H9 (cell line): ENCODE results near the gene RNF141. TPM values are rescaled to one million over a fixed set of nuclear protein-coding genes. Genes with fewer than 3 reads are reported as not detected.

ENCODE experiments used
- DNase-seq: peaks from one replicate; pipeline ENCODE4 v3.0.0-alpha.2; 2017
- H2AFZ ChIP-seq: one replicate; pipeline ENCODE4 v1.6.1; 2013; ENCODE audit warnings: mild to moderate bottlenecking, low read length, control low read depth, moderate library complexity
- H2AK5ac ChIP-seq: 2 replicates; pipeline ENCODE4 v1.6.1; 2013; ENCODE audit warnings: low read length, control low read depth, mixed read lengths; ENCODE audit not compliant: insufficient read length
- H2BK120ac ChIP-seq: one replicate; pipeline ENCODE4 v1.6.1; 2013; ENCODE audit warnings: low read depth, mild to moderate bottlenecking, low read length, control low read depth, inconsistent platforms; ENCODE audit not compliant: poor library complexity, severe bottlenecking
- H2BK12ac ChIP-seq: 2 replicates; pipeline ENCODE4 v1.6.1; 2013; ENCODE audit warnings: low read length, control low read depth, mixed read lengths, low read depth; ENCODE audit not compliant: insufficient read length
- H2BK15ac ChIP-seq: 2 replicates; pipeline ENCODE4 v1.6.1; 2013; ENCODE audit warnings: low read depth, low read length, control low read depth
- H2BK20ac ChIP-seq: one replicate; pipeline ENCODE4 v1.6.1; 2013; ENCODE audit warnings: low read depth, mild to moderate bottlenecking, low read length, control low read depth, inconsistent platforms; ENCODE audit not compliant: poor library complexity, severe bottlenecking
- H2BK5ac ChIP-seq: 2 replicates; pipeline ENCODE4 v1.6.1; 2013; ENCODE audit warnings: low read length, control low read depth, mixed read lengths; ENCODE audit not compliant: insufficient read length
- H3K14ac ChIP-seq: 2 replicates; pipeline ENCODE4 v1.6.1; 2013; ENCODE audit warnings: low read length, control low read depth; ENCODE audit not compliant: insufficient read depth
- H3K18ac ChIP-seq: 2 replicates; pipeline ENCODE4 v1.6.1; 2013; ENCODE audit warnings: low read depth, mild to moderate bottlenecking, mixed read lengths, low read length, control low read depth; ENCODE audit not compliant: insufficient read length
- H3K23ac ChIP-seq: 2 replicates; pipeline ENCODE4 v1.6.1; 2013; ENCODE audit warnings: low read length, control low read depth, mixed read lengths, low read depth; ENCODE audit not compliant: insufficient read length
- H3K23me2 ChIP-seq: 2 replicates; pipeline ENCODE4 v1.6.1; 2013; ENCODE audit warnings: low read depth, mild to moderate bottlenecking, mixed read lengths, low read length, control low read depth; ENCODE audit not compliant: insufficient read length, poor library complexity, severe bottlenecking
- H3K27ac ChIP-seq: 2 replicates; pipeline ENCODE4 v1.5.1; 2013; ENCODE audit warnings: low read length, control low read depth, mixed read lengths, low read depth; ENCODE audit not compliant: insufficient read length
- H3K27me3 ChIP-seq: 2 replicates; pipeline ENCODE4 v1.6.1; 2013; ENCODE audit warnings: low read length, control low read depth, inconsistent platforms; ENCODE audit not compliant: insufficient read depth
- H3K4ac ChIP-seq: 2 replicates; pipeline ENCODE4 v1.6.1; 2013; ENCODE audit warnings: low read depth, mild to moderate bottlenecking, control low read depth, inconsistent platforms, low read length, moderate library complexity
- H3K4me1 ChIP-seq: 2 replicates; pipeline ENCODE4 v1.6.1; 2013; ENCODE audit warnings: low read length, control low read depth, inconsistent platforms; ENCODE audit not compliant: insufficient read depth
- H3K4me2 ChIP-seq: 2 replicates; pipeline ENCODE4 v1.6.1; 2013; ENCODE audit warnings: low read length, control low read depth, mixed read lengths; ENCODE audit not compliant: insufficient read length, insufficient read depth
- H3K56ac ChIP-seq: 2 replicates; pipeline ENCODE4 v1.6.1; 2013; ENCODE audit warnings: low read depth, mild to moderate bottlenecking, mixed read lengths, low read length, control low read depth; ENCODE audit not compliant: insufficient read length
- H3K79me1 ChIP-seq: 2 replicates; pipeline ENCODE4 v1.6.1; 2013; ENCODE audit warnings: low read depth, mild to moderate bottlenecking, moderate library complexity, low read length, control low read depth, inconsistent platforms; ENCODE audit not compliant: insufficient read depth, poor library complexity, severe bottlenecking
- H3K79me2 ChIP-seq: 2 replicates; pipeline ENCODE4 v1.6.1; 2013; ENCODE audit warnings: low read length, control low read depth, inconsistent platforms; ENCODE audit not compliant: insufficient read depth
- H3K9ac ChIP-seq: 2 replicates; pipeline ENCODE4 v1.6.1; 2013; ENCODE audit warnings: low read length, control low read depth, mixed read lengths; ENCODE audit not compliant: insufficient read length; ENCODE audit errors: extremely low read depth
- H3K9me3 ChIP-seq: one replicate; pipeline ENCODE4 v1.6.1; 2013; ENCODE audit warnings: low read depth, low read length, inconsistent platforms; ENCODE audit not compliant: control insufficient read depth
- H3T11ph ChIP-seq: one replicate; pipeline ENCODE4 v1.6.1; 2013; ENCODE audit warnings: mild to moderate bottlenecking, low read length, control low read depth, inconsistent platforms
- H4K20me1 ChIP-seq: one replicate; pipeline ENCODE4 v1.6.1; 2013; ENCODE audit not compliant: control insufficient read depth, insufficient read length, insufficient read depth
- H4K5ac ChIP-seq: 2 replicates; pipeline ENCODE4 v1.6.1; 2013; ENCODE audit warnings: low read depth, mild to moderate bottlenecking, mixed read lengths, low read length, control low read depth; ENCODE audit not compliant: insufficient read length
- H4K8ac ChIP-seq: replicated peaks from 2 replicates; pipeline ENCODE4 v1.6.1; 2013; ENCODE audit warnings: low read length, control low read depth, mixed read lengths, low read depth; ENCODE audit not compliant: insufficient read length
- H4K91ac ChIP-seq: 2 replicates; pipeline ENCODE4 v1.6.1; 2013; ENCODE audit warnings: low read depth, mild to moderate bottlenecking, moderate library complexity, mixed read lengths, low read length, control low read depth; ENCODE audit not compliant: insufficient read length
- H3K27ac Mint-ChIP-seq, 3 experiments: 2 replicates in 2 of 3; 3 replicates in 1 of 3; pipeline ENCODE4 v1.8.0; 2020 to 2021; ENCODE audit warnings: mixed read lengths in 3 of 3, mild to moderate bottlenecking in 1 of 3, moderate library complexity in 1 of 3
- H3K27me3 Mint-ChIP-seq: 2 replicates; pipeline ENCODE4 v1.8.0; 2021; ENCODE audit warnings: low read depth, mild to moderate bottlenecking, moderate library complexity, mixed read lengths
- H3K36me3 Mint-ChIP-seq, 3 experiments: 2 replicates in 2 of 3; 3 replicates in 1 of 3; pipeline ENCODE4 v1.8.0; 2020 to 2021; ENCODE audit warnings: low read depth in 3 of 3, mixed read lengths in 3 of 3; ENCODE audit not compliant: insufficient read depth in 1 of 3
- H3K4me1 Mint-ChIP-seq, 2 experiments: 2 replicates each; pipeline ENCODE4 v1.8.0; 2020; ENCODE audit warnings: mixed read lengths in 2 of 2
- H3K4me3 Mint-ChIP-seq, 2 experiments: 2 replicates in 1 of 2; 3 replicates in 1 of 2; pipeline ENCODE4 v1.8.0; 2020 to 2021; ENCODE audit warnings: mild to moderate bottlenecking in 2 of 2, mixed read lengths in 2 of 2, moderate library complexity in 1 of 2
- H3K9me3 Mint-ChIP-seq, 2 experiments: 2 replicates in 1 of 2; 3 replicates in 1 of 2; pipeline ENCODE4 v1.8.0; 2020; ENCODE audit warnings: mild to moderate bottlenecking in 2 of 2, mixed read lengths in 2 of 2, moderate library complexity in 1 of 2
- WGBS: extraction: QIAGEN DNeasy Blood & Tissue Kit; methylation state at CpG from one replicate; pipeline ENCODE4 v1.1.7; 2013; ENCODE audit warnings: missing lambda C conversion rate, low lambda C conversion rate, mixed read lengths; ENCODE audit not compliant: insufficient read length; ENCODE audit errors: extremely low coverage; 5-methylcytosine and 5-hydroxymethylcytosine counted together
- total RNA-seq: library from RNA; stranded (reverse); gene quantifications from 2 replicates; pipeline ENCODE4 v1.2.1, GENCODE V29; 2021
- TF ChIP-seq, protein P1 (sequence below): fragments of 200-600 bp; sonication (generic); conservative IDR thresholded peaks from 3 replicates; pipeline ENCODE4 v1.8.0; 2021; ENCODE audit warnings: antibody characterized with exemption, mild to moderate bottlenecking

The RNF141 gene
- total RNA-seq, 1 experiment from 2014 or later: 24.7 TPM

DNA sequence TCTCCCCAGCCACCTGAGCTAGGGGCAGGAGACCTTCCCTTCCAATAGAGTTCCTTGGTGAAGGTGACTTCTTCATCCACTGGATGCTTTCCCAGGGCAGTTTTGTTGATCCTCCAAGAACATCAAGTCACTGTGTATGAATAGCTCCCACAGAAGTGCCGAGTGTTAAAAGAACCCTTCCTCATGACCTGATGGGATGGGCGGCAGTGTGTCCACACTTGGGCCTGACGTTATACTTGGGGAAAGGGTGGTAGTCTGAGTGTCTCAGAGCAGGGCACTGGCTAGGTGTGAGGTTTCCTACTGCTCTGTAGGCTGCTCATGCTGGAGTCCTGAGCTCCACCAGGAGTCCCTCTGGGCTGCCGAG is 35.0 kb upstream of the RNF141 start:
- Histone ChIP-seq H3K27me3 (no peaks in the 10 kb centered on the region), H2BK15ac (no peak overlapping the region), H4K20me1 (no peaks in the 10 kb centered on the region), H2BK20ac (no peak overlapping the region), H3K9ac (no peak overlapping the region), H3K18ac (no peak overlapping the region), H2AK5ac (no peak overlapping the region), H2AFZ (no peak overlapping the region), H3K4ac (no peak overlapping the region), H2BK12ac (no peak overlapping the region), H3K9me3 (no peaks in the 10 kb centered on the region), H3K27ac (no peak overlapping the region), H3K14ac (no peak overlapping the region), H3K23me2 (no peaks in the 10 kb centered on the region), H4K8ac (no peak overlapping the region), H2BK5ac (no peak overlapping the region), H3K79me1 (no peaks in the 10 kb centered on the region), H3K79me2 (no peaks in the 10 kb centered on the region), H3K4me1 (0 out of 2 replicates have a peak, but pooled peaks cover 1% of the 10 kb centered on the region), H2BK120ac (no peak overlapping the region), H3K56ac (no peak overlapping the region), H3K23ac (no peak overlapping the region), H4K91ac (no peak overlapping the region), H3K4me2 (no peak overlapping the region), H3T11ph (no peak overlapping the region), H4K5ac (no peak overlapping the region)
- Mint-ChIP-seq H3K27me3 (no peaks in the 10 kb centered on the region), H3K4me3 (no peak overlapping the region), H3K4me1 (peaks cover 8 to 9% of the 10 kb centered on the region in 2 experiments; a peak in 3 of 4 replicates), H3K9me3 (no peaks in the 10 kb centered on the region), H3K36me3 (peaks cover 0 to 4% (median 0%) of the 10 kb centered on the region in 3 experiments; a peak in 1 of 7 replicates), H3K27ac (no peak overlapping the region)
- DNase-seq: no peak
- no CpG with 5 or more reads among the region's 4 CpGs for WGBS
- TF ChIP-seq, protein P1, sequence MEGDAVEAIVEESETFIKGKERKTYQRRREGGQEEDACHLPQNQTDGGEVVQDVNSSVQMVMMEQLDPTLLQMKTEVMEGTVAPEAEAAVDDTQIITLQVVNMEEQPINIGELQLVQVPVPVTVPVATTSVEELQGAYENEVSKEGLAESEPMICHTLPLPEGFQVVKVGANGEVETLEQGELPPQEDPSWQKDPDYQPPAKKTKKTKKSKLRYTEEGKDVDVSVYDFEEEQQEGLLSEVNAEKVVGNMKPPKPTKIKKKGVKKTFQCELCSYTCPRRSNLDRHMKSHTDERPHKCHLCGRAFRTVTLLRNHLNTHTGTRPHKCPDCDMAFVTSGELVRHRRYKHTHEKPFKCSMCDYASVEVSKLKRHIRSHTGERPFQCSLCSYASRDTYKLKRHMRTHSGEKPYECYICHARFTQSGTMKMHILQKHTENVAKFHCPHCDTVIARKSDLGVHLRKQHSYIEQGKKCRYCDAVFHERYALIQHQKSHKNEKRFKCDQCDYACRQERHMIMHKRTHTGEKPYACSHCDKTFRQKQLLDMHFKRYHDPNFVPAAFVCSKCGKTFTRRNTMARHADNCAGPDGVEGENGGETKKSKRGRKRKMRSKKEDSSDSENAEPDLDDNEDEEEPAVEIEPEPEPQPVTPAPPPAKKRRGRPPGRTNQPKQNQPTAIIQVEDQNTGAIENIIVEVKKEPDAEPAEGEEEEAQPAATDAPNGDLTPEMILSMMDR: no peak
